ENCODE data around the gene TRIM31.

Gene TRIM31, protein sequence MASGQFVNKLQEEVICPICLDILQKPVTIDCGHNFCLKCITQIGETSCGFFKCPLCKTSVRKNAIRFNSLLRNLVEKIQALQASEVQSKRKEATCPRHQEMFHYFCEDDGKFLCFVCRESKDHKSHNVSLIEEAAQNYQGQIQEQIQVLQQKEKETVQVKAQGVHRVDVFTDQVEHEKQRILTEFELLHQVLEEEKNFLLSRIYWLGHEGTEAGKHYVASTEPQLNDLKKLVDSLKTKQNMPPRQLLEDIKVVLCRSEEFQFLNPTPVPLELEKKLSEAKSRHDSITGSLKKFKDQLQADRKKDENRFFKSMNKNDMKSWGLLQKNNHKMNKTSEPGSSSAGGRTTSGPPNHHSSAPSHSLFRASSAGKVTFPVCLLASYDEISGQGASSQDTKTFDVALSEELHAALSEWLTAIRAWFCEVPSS

DNA sequence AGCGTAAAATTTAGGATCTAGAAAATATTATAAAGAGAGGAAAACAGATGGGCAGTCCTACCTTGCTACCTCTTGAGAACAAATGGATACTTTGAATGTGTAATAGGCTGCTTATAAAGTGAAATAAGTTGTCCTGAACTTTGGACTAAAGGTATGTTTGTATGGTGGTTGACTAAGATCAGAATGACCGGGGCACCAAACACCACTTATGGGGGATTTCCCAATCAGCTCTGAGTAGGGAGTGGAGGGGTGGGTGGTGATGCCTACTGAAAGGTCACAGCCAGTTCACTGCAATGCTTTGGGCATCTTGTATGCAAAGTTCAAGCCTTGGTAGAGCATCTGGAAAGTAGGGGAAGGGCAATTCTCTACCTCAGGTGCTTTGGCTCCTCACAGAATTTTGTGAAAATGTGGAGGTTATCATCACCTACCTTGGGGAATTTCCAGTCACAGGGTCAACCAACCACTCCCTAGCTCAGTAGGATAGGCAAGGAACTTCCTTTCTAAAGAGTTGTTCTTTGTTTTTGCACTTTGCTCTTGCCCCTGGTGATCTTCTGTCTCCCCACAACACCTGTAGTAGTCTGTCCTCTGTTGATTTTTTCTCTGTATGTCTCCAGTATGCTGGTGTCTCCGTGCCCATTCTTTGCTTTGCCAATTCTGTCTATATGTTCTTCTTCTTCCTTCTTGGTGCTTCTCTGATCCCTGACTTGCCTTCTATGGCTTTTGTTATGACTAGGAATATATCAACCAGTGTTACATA, at the start of gene TRIM31:
TRIM31 (minus strand) TSS at position 88 of the 757 bp plus-strand sequence. CDS start 285 bp downstream, outside the sequence.
- DNase-seq: no peak

DNA sequence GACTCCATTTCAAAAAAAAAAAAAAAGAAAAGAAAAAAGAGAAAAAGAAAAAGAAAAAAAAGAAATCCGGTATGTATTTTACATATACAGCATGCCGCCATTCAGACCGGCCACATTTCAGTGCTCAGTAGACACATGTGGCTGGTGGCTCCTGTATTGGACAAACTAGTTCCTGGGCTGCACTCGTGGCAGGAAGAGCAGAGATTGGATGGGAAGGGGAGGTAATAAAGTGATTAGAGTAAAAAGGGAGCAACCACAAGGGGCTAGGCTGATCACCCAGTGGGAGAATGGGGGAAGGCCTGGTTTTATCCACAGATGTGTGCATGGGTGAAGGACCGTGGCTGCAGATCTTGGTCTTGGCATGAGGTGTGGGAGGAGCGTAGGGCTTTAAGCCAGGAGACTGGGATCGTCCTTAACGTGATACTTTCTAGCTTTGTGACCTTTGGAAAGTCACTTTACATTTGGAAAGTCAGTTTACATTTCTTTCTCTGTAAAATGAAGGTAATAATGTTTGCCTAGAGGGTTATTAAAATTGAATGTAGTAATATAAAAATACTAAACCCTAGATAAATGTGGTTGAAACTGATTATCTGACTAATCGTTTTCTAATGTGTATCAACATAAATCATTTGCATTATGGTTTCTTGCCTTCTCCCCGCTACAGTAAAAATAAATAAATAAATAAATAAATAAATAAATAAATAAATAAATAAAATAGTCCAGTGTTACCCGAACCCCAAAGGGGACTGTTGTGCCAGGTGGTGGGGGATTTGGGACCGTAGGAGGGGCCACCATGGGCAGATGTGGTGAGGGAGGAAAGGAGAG, 49.6 kb upstream of the TRIM31 start:
- DNase-seq: no peak

DNA sequence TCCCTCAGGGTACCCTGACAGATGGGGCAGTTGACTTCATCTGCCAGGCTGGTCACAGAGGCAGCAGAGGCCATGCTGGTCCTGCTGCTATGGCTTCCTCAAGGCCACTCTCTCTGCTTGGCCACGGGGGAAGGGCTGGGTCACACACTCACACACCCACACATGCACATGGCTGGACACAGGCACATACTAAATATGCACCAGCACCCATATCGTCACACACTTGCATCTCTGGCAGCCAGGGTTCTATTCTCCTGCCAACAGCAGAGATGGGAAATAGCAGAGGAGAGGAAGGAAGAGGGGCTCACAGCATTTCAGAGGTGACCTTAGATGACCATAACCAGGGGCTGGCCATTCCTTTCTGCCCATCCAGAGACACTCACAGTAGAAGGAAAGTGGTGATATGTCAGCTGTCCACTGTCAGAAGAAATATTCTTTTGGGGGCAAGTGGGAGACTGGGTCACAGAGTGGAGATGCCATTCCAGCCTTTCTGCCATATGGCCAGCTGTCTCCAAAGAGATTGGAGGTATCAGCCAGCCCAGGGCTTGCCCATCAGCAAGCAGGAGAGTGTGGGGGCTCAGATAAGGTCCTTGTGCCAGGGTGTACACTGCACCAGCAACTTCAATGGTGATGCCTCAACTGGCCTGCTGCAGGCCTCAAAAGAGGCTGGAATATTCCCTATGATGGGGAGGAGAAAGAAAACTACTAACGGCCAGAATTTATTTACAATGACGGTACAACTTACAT, 48.1 kb upstream of the TRIM31 start, which contains the start of gene TRIM10:
TRIM10 (minus strand) TSS at position 427 of the 747 bp plus-strand sequence; CDS start at position 74, 353 bp downstream.
- no peak for DNase-seq

DNA sequence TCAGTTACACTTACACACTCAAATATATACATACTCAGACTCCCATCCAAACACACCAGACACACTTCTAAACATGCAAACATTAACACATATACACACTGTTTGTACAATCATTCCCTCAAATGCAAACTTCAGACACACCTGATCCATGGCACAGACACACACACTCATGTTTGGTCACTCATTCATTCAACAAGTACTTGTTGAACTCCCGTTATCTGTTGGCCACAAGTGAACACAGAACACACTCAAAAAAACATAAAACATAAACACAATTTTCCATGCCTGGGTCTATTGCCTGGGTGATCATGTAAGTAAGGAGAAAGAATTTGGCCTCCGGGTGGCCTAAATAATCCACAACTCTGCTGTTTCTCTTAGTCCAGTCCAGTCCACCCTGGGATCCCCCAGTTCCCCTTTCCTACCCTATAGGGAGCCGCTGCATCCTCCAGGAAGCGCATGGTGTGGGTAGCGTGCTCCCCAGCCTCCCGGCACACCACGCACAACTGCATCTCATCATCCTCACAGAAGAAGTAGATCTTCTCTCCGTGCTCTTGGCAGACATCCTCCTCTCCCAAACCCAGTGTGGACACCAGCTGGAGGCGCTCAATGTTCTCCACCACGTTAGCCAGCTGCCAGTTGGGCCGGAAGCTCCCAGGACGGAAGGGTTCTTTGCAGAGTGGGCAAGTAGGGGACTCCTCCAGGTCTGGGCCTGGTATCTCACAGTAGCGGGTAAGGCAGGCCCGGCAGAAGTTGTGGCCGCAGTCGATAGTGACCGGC, 47.3 kb upstream of the TRIM31 start:
- no peak for DNase-seq

DNA sequence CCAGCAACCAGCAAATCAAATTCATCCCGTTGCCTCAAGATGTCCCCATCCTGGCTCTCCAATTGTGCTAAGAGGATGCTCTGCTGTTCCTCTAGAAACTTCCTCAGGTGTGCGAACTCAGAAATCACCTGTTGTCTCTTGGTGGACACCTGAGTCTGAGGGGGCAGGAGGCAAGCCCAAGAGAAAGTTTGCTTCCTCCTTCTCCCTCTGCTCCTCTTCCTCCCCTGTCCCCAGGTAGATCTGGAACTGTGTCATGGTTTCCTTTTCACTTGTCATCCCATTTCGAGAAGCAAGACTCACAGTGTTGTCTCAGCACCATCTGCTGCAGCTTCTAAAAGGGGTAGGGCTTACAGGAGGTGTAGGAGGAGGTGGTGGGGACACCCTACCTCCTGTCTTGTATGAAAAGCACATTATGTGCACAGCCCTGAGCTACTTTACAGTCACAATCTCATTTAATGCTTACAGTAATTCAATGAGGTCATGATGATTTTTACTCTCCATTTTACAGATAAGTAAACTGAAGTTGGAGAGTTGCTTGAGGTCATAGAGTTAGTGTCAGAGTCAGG, 45.7 kb upstream of the TRIM31 start:
- no peak for DNase-seq

DNA sequence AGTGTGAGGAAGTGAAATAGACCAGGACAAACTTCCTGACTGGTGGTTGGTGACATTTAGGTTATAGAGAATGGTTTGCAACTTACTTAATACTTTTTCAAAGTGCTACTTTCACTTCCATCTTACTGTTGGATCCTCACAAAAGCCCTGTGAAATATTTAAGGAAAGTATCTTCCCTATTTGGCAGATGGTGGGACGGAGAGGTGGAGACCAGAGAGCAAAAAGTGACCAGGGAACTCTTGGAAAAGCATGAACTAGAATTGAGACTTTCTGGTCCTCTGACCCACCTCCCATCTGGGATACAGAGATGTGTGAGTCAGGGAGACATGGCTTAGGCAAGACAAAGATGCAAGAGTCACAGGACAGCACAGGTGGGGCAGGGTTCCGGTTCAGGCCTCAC, 45.1 kb upstream of the TRIM31 start:
- no peak for DNase-seq

DNA sequence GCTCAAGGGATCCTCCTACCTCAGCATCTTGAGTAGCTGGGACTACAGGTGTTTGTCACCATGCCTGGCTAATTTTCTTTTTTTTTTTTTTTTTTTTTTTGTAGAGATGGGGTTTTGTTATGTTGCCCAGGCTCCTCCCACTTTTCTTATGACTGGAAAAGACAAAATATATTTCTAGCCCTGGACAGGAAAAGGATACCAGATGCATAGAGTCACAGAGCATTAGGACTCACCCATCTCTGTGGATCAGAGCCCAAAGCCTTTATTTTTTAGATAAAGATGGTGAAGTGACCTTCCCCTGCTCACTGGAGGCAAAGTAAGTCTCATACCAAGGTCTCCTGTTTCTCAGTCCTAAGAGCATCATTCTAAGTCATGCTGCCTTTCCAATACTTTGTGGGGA, 44.7 kb upstream of the TRIM31 start:
- DNase-seq: no peak

DNA sequence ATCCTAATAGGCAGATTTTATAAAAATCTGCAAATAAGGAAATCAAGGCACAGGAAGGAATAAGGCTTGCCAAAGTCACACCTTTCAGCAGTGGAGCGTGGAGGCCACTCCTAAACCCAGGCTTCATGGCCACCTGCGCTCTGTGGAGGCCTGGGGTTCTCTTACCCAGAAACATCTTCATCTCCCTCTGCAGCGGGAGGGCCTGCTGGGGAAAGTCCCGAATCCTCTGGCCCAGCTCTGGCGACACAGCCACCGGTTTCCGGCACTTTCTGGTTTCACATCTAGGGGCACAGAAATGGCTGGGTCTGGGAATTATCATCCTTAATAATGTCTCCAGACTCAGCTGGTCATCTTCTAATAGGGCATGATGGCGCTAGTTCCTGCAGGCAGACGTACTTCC, 43.9 kb upstream of the TRIM31 start:
- no peak for DNase-seq

DNA sequence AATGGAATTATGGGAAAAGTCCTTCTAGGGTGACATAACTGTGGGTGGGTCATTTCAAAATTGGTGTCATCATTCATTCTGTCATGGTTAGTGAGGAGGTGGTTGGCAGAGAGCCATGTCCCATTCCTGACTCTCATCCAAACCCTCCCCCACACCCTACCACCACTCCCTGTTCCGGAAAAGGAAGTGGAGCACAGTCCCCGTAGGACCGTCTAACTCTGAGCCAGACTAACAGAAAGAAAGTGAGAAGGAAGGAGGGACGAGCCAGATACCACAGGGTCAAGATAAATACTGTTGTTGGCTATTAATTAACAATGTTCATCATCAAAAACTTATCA, 43.3 kb upstream of the TRIM31 start:
- no peak for DNase-seq

DNA sequence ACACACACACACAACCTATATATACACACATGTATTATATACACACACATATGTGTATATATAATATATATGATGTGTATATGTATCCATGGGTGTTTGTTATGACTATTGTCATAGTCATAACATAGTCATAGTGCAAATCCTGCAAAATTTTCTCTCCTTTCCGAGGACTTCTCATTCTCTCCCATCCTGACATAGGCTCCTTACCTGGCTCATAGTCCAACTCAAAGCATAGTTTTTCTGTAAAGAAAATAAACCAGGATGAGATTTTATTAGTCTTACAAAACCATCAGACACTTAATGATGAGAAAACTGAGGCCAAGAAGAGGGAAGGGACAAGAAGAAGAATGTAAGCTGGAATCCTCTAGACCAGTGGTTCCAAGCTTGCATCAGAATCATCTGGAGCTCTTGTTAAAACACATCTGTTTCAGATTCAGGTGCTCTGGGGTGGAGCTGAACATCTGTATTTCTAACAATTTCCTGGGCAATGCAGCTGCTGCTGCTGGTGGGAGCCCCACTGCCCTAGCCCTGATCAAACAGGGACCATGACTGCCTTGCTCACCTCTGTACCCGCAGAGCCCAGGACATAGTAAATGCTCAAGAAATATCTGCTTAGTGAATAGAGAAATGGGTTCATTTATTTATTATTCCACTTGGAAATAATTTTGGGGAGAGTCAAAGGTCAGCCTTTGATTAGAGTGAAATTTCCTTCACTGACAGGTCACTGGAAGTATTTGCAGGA, 42.8 kb upstream of the TRIM31 start:
- no peak for DNase-seq

DNA sequence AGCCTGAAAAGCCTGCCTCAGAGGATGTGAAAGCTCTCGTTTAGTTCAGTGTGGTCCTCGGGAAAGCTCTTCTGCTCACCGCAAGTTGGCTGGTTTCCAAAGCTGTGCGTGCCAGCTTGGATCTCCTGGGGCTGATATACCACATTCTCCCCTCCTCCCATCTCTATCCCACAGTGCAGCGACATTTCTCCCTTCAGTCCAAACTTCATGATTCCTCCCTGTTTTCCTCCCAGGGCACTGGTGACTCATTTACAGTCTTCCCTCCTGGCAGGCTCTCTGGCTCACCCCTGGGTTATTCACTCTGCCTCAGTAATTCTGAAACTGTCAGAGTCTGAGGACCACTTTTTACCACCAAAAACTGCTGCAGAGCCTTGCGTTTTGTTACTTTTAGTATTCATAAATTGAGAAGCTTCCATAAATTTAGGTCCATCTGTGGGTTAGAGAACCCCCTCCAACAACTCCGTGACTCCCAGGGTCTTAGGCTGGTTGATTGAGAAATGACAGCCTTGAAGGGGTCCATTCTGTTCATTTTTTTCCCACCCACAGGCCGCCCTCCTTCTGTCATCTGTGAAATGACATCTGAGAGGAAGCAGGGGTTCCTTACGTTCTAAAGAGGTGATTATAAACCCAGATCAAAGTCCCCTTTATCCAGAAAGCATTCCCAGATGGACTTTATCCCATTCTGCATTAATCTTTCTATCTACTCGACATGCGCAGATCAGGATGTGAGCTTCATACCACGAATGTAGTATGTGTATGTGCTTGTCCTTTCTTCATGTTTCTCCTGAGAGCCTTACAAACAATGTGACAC, 42.0 kb upstream of the TRIM31 start:
- DNase-seq: no peak

DNA sequence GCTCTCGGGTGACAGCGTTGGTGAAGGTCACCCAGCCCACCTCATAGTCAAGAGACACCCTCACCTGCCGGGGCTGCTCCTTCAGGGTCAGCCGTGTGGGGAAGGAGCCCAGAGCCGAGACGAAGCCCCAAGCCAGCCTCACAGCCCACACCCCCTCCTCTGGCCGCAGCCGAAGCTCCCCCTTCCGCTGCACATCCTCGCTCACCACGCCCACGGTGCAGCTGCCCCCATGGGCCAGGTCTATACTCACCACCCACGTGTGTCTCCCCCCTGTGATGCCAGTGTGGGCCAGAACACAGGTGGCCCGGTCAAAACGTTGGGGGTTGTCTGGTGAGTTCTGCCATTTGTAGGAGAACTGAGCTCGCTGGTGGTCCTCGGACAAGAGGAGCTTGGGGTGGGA, 41.2 kb upstream of the TRIM31 start:
- no peak for DNase-seq

DNA sequence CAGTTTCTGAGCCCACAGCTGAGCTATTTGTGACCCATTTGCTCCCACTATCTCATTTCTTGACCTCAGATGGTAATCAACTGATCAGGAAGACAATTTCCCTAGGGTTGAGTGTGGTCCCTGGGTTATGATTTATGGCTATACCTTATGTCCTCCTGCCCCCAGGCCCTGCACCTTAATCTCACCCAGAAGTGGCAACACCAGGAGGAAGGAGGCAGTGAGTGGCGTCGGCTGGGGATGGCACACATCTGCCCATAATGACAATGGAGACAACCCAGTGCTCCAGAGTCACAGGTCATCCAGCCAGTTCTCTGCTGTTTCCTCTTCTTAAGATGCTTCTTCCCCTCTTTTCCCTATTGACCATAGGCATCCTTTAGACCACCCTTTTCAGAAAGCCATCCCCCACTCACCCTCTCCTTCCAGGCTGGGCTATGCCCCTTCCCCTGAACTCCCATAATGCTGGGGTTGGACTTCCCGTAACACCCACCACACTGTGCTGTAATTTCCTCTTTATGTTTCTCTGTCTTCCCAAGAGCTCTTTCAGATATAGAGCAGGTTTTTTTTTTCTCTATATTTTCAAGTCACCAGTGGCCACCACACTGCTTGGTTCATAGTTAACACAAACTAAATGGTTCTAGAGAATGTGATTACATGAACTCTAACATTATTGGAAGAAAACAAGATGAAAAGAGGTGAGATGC, 40.2 kb upstream of the TRIM31 start:
- no peak for DNase-seq

DNA sequence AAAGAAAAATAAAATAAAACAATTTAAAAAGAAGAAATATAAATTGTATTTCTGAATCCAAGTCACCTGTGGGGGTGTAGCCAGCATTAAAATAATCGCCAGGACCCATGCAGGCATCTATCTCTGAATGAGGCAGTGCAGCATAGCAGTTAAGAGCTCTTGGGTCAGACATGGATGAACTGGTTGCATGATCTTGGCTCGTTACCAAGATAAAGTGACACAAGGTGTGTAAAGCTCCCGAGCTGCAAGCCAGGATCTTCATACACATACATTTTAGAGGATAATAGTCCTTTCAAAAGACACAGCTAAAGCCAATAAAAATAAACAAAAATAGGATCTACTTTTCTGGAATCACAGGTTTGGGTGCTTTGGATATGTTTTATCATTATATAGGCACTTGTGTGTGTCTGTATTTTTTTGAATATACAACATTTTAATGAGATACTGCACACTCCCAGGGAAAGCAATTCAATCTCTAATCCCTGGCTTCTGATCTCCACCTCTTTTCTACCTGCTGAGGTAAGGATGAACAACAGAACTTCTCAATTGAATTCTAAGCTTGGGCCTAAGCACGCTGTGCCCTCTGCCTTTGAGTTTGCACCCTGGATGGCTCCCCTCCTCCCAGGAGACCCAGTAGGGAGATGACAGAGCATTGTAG, 39.3 kb upstream of the TRIM31 start:
- DNase-seq: no peak

DNA sequence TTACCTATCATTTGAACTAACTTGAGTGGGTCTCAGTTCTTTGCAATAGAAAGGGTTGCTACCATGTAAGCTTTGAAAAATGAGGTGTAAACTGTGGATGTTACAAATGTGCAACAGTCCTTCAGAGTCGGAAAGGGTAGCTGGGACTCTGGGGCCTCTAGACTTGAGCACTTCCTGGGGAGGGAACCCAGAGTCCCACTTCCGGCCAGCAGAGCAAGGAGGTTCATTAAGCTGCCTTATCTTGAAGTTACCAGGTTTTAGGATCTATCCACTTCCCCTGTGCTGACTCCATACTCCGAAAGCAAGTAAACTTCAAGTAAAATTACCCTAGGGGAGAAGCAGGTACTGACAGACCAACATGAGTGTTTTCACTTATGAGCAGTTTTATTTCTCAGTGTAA, 38.7 kb upstream of the TRIM31 start:
- no peak for DNase-seq

DNA sequence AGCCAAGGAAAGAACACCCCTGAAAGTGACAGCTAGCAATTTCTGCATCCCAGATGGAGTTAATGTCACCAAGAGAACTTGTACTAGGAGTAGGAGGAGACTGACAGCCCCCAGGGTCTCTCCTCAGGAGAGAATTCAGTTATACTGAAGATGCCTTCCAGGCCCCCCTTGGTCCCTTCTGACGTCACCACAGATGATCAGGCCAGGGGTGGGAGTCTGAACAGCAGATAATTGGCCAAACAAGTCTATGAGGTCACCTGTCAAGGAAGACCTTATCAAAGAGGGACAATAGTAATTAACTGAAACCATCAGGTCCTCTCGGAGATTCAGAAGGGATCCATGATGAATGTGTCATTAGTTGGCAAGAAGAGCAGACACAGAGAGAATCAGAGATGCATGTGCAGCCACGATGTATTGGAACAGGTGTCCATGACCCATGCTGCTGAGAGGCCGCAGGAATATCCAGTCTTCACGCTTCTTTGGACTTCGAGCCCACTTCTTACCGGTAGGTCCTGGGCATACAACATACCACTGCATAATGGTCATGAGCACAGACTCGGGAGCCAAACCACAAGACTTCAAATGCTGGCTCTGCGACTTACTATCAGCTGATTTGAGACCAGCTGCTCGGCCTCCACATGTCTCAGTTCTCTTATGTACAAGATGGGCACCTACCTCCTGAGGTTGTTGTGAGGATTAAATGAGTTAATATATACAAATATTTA, 37.9 kb upstream of the TRIM31 start:
- DNase-seq: no peak

DNA sequence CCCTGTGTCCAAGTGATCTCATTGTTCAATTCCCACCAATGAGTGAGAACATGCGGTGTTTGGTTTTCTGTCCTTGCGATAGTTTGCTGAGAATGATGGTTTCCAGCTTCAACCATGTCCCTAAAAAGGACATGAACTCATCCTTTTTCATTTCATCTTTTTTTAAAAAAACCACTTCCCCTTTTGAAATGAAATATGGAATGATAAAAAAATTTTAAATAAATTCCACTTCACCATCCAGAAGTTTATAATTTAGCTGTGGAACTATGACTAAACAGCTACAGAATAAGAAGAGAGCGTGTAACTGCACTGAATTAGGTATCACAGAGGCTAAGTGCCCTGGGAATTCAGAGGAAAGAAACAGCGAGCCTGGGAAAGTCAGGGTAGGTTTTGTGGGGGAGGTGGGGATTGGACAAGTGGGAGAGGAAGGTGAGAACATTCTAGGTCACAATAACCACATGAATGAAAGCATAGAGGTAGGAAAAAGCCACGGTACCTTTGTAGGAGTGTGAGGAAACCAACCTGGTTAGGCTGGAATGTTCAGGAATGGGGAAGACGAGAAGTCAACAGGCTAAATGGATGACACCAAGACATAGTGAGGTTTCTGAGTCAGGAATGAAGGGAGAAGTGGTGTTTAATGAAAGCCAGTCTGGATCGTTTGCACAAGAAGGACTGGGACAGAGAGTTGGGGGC, 37.1 kb upstream of the TRIM31 start:
- no peak for DNase-seq
